ENCODE measurements around the gene GSTA2.
A peak's percentile ranks its signal among the peaks of the same experiment; 100 is the strongest.
"Not testable (repeated sequence)": the region's sequence is repeated elsewhere in the genome, so short reads cannot be mapped to it uniquely, and the experiment has no call there.

The GSTA2 gene

DNA sequence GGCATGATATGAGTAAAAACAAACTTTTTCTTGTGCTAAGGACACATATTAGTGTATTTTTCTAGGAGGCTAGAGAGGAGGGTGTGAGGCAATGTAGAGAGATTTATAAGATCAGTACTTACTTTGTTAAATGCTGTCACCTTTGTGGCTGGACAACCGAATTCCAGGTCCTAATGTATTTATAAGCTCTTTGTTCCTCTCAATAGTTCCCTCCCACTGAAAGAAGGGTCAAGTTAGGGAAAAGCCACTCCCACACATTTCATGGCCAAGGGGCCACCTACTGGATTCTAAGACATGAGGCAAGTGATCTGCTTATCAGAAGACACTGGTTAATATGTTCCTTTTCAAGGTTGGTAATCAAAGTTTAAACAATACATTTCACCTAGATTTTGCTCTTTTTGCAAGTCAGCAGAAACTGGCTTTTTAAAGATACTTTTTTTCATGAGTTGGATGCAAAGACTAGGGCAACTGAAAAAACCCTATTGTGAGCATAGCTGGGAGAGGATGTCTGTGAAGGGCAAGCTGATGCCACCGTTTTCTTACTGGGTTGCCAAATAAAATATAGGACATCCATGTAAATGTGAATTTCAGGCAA, at the start of gene GSTA2:
Gene GSTA2 (minus strand): TSS at position 154 of the 595 bp plus-strand sequence. CDS start 5,528 bp downstream, outside the sequence.
- not testable (repeated sequence) for FAIRE-seq; DNase-seq (ENCODE audit: insufficient read length, low spot score)

DNA sequence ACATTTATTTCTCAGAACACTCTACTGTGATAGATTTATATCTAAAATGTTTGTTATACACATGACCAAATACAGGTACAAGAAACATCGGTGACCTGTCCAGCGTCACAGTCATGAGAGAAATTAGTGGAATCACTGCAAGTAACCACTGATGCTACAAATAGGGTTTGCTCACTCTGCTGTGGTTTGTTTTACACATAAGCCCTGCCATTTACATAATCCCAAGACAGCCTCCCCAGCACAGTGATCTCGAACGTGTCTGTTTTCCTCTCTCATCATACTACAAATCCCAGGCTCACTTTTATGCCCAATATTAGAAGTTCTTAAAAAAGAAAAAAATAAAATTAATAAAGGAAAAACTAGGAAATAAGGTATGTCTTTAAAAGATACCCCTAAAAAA, 46.5 kb upstream of the GSTA2 start:
- DNase-seq (ENCODE audit: insufficient read length, low spot score); FAIRE-seq: not testable (repeated sequence)

DNA sequence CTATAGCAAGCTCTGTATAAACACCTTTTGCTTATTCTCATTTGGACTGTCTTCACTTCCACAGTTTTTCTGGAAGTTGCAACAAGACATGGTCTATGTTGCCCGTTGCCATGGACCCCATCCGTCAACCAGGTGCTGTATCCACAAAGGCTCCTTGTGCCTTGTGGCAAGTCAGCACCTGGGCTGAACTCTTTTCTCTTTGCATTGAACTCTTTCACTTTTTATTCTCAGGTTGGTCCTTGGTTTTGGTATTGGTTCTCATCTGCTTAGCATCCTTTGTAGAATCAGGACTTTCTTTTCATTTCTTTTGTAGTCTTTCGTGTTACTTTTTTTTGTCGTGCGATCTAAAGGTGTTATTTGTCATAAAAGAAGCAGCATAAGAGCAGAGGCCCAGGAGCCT, 45.4 kb upstream of the GSTA2 start:
- DNase-seq (ENCODE audit: insufficient read length, low spot score) (no peak), FAIRE-seq (no peak)

DNA sequence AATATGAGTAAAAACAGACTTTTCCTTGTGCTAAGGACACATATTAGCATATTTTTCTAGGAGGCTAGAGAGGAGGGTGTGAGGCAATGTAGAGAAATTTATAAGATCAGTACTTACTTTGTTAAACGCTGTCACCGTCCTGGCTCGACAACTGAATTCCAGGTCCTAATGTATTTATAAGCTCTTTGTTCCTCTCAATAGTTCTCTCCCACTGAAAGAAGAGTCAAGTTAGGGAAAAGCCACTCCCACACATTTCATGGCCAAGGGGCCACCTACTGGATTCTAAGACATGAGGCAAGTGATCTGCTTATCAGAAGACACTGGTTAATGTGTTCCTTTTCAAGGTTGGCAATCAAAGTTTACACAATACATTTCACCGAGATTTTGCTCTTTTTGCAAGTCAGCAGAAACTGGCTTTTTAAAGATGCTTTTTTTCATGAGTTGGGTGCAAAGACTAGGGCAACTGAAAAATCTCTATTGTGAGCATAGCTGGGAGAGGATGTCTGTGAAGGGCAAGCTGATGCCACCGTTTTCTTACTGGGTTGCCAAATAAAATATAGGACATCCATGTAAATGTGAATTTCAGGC, 40.5 kb upstream of the GSTA2 start, which contains the start of gene GSTA1:
Gene GSTA1 (minus strand): TSS at position 149 of the 588 bp plus-strand sequence. CDS start 4,549 bp downstream, outside the sequence.
- not testable (repeated sequence) for FAIRE-seq; DNase-seq (ENCODE audit: insufficient read length, low spot score)

DNA sequence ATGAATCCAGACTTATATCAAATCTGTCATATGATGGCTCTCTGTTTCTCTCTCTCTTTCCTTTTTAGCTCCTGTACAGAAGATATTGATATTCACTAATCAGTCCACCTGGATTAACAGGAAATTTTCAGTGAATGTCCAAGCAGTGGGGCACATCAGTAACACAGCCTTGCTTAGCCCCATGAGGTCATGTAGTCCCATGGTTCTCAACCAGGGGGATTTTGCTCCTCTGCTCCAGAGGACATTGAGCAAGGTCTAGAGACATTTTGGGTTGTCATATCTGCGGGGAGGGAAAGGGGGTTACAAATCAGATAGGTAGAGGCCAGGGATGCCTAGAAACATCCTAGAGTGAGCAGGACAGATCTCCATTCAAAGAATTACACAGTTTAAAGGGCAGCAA, 39.5 kb upstream of the GSTA2 start:
- no peak for DNase-seq (ENCODE audit: insufficient read length, low spot score)
- no peak for FAIRE-seq

DNA sequence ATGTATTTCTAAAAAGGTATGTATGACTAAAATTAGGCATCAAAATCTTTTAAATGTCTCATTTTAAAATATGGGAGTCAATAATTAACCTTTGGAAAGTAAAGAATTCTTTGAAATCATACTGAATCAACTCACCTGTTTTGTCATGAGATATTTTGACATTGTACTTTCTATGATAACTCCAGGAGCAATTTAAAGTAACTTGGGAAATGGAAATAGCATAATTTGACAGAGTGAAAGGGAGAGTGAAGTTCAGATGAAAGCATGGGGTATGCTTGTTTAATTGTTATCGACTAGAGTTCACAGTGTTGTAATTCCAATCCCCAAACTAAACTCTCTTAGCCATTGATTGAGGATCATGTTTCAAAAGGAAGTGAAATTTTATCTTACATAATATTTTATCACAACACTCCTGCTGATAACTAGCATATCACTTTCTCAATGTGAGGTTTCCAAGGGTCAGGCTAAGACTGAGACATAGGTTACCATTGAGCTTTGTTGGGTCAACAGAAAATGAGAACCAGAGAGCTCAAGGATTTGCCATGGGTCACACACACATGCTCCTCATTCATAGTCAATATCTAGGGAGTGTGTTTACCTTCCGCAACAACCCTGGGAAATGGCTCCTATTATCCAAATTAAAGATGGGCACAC, 38.0 kb upstream of the GSTA2 start:
- no peak for FAIRE-seq
- no peak for DNase-seq (ENCODE audit: insufficient read length, low spot score)

DNA sequence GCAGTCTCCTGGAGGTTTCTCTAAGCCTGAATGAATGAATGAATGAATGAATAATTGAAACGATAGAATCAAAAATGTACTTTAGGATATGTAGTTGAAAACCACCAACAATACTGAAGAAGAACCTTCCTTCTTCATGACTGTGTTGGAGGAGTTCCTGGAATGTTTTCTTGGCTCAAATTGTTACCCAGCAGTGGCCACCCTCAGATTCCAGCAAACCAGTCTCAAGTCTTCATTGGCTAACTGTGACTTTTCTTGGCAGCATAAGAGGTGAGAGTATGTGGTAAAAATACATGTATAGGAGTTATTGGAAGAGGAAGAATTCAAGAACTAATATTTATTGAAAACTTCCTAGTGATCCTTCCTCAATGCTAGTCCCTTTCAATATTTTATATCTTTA, 36.0 kb upstream of the GSTA2 start:
- DNase-seq (ENCODE audit: insufficient read length, low spot score); FAIRE-seq: not testable (repeated sequence)

DNA sequence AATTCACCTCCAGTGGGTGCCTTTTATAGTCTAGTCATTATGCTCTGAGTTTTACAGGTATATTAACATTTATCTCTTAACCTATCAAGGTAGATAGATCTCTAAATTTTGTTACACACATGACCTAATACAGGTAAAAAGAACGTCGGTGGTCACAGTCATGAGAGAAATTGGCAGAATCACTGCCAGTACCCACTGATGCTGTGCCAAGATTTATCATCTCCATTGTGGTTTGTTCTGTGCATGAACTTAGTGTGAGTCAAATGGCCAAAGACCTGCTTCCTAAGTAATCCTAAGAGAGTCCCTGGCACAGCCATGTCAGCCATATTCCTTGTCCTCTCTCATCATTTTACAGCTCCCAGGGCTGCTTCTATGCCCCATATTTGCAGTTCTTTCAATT, 31.1 kb upstream of the GSTA2 start:
- DNase-seq (ENCODE audit: insufficient read length, low spot score); FAIRE-seq: not testable (repeated sequence)

DNA sequence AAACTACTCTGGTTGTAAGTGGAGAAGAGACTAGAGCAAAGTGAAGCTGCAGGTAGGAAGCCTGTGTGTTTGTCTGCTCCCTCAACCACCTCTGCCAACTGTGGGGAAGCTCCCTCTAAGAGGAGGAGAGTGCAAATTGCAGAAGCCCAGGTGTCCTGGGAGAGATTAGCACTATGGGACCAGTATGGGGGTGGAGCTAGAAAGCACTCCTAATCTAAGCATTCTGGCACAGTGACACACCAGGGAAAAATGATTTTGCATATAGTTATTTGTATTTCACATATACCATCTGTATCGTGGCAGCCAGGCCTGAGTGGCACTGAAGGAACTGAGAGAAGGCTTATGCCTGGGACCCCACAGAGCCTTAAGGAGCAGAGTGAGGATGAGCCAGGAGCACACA, 27.6 kb upstream of the GSTA2 start:
- no peak for FAIRE-seq

DNA sequence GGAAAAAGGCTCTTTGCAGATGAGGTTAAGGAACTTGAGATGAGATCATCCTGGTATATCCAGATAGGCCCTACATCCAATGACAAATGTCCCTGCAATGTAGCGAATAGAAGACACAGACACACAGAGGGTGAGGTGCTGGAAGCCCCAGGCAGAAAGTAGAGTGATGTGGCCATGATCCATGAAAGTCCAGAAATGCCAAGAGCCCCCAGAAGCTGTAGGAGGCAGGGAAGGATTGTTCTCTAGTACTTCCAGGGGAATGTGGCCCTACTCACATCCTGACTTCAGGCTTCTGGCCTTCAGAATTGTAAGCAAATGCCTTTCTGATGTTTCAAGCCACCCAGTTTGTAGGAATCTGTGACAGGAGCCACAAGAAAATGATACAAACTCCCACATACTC, 26.4 kb upstream of the GSTA2 start:
- not testable (repeated sequence) for DNase-seq (ENCODE audit: insufficient read length, low spot score); FAIRE-seq

More for the DNA sequence above, 27.6 kb upstream of the GSTA2 start:
- no peak for DNase-seq (ENCODE audit: insufficient read length, low spot score)

DNA sequence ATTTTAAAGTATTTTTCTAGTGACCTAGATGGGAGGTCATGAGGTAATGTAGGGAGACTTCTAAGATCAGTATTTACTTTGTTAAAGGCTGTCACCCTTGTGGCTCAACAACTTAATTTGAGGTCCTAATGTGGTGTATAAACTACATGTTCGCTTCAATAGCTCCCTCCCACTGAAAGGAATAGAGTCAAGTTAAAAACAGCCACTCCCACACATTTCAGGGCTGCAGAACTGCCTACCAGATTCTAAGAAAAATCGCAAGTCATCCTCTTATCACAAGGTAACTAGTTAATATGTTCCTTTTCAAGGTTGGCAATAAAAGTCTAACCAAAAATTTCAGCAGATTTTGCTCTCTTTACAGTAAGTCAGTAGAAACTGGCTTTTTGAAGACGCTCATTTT, 25.2 kb upstream of the GSTA2 start:
- DNase-seq (ENCODE audit: insufficient read length, low spot score) (no peak), FAIRE-seq (no peak)

DNA sequence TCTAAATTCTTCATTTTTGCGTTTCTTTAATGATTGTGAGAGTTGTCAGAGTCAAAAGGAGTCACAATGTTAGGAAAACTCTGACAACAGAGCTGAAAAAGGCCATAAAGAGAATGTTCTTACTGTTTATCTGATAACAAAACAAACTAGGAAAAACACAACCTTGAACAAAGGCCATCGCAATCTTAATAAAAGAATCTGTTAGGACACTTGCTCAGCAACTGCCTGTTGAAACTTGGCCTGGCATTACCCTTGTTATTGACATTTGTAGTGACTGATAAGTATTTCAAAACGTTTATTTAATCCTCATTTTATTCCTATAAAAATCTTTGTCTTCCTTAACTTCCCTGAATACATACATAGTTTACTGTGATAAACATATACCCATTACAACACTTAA, 24.6 kb upstream of the GSTA2 start:
- DNase-seq (ENCODE audit: insufficient read length, low spot score): no peak
- FAIRE-seq: no peak

DNA sequence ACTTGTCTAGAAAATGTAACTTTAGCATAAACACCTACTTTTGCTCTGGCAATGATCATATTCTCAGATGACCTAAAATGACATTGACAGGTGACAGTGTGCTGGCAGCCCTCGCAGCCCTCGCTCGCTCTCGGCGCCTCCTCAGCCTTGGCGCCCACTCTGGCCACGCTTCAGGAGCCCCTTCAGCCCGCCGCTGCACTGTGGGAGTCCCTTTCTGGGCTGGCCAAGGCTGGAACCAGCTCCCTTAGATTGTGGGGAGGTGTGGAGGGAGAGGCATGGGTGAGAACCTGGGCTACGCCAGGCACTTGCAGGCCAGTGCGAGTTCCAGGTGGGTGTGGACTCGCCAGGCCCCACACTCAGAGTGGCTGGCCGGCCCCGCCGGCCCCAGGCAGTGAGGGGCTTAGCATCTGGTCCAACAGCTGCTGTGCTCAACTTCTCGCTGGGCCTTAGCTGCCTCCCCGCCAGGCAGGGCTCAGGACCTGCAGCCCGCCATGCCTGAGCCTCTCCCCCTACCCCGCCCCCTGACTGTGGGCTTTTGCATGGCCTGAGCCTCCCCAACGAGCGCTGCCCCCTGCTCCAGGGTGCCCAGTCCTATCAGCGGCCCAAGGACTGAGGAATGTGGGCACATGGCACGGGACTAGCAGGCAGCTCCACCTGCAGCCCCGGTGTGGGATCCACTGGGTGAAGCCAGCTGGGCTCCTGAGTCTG, 23.1 kb upstream of the GSTA2 start:
- no peak for FAIRE-seq

DNA sequence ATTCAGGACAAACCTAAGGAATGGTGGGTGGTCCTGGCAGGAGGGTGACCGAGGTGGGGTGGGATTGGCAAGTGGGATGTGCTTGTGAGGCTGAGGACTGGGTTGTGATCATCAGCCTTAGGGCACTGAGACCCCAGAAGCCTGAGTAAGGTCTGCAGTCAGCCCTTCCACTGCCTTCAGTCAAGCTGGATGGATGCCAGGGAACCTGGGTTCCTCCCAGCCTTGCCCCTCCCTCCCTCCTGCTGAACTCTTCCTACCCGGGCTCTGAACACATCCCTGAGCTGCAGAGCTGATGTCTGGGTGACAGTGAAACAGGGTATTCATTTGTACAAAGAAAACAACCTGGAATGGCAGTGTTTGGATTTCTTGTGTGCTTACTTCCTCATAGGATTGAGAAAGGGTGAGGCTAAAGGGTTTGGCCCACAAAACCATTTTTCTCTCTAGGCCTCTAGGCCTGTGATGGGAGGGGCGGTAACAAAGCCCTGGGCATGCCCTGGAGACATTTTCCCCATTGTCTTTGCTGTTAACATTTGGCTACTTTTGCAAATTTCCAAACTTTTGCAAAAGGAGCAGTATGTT, 19.5 kb upstream of the GSTA2 start:
- not testable (repeated sequence) for FAIRE-seq; DNase-seq (ENCODE audit: insufficient read length, low spot score)

More for the DNA sequence above, 23.1 kb upstream of the GSTA2 start:
- no peak for DNase-seq (ENCODE audit: insufficient read length, low spot score)

DNA sequence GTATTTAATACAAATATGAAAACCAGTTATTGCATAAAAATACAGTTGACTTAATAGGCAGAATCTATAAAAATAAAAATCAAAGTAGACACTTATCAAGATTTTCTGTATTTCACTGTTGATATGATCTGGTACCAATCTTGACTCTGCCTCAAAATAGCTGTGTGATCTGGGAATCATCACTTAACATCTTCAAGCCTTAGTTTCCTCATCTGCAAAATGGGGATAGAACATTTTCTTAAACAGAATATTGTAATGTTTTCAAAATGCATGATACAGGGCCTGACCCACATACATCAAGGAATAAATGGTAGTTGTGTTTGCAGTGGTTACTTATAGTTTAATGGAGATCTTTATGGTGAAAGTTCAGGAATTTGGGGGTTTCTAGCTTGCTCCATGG, 18.9 kb upstream of the GSTA2 start:
- DNase-seq (ENCODE audit: insufficient read length, low spot score); FAIRE-seq: not testable (repeated sequence)

DNA sequence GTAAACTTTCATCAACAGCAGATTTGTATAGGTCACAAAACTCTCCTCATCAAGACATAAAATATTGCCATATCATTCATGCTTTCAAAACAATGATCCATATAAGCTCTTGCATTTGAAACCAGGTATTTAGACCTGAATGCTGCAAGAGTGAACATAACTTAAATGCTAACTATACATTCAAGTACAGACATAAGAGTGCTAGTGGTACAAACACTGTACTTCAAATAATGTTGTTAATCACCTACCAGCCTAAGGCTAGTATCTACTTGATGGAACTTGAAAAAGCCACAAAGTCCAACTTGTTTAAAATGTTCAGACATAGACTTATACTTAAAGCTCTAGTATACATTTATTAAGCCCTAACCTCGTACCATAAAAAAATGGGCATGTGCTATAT, 16.0 kb upstream of the GSTA2 start:
- FAIRE-seq: no peak
- no peak for DNase-seq (ENCODE audit: insufficient read length, low spot score)

DNA sequence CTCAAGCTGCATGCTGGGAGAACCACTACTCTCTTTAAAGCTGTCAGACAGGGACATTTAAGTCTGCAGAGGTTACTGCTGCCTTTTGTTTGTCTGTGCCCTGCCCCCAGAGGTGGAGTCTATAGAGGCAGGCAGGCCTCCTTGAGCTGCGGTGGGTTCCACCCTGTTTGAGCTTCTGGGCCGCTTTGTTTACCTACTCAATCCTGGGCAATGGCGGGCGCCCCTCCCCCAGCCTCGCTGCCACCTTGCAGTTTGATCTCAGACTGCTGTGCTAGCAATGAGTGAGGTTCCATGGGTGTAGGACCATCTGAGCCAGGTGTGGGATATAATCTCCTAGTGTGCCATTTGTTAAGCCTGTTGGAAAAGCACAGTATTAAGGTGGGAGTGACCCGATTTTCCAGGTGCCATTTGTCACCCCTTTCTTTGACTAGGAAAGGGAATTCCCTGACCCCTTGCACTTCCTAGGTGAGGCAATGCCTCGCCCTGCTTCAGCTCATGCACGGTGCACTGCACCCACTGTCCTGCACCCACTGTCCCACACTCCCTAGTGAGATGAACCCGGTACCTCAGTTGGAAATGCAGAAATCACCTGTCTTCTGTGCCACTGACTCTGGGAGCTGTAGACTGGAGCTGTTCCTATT, 13.6 kb upstream of the GSTA2 start:
- not testable (repeated sequence) for DNase-seq (ENCODE audit: insufficient read length, low spot score); FAIRE-seq

DNA sequence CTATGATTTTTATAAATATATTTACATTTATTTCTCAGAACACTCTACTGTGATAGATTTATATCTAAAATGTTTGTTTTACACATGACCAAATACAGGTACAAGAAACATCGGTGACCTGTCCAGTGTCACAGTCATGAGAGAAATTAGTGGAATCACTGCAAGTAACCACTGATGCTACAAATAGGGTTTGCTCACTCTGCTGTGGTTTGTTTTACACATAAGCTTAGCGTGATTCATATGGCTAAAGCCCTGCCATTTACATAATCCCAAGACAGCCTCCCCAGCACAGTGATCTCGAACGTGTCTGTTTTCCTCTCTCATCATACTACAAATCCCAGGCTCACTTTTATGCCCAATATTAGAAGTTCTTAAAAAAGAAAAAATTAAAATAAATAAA, 6.1 kb upstream of the GSTA2 start:
- FAIRE-seq: peak; percentile 38
- DNase-seq (ENCODE audit: insufficient read length, low spot score): not testable (repeated sequence)

DNA sequence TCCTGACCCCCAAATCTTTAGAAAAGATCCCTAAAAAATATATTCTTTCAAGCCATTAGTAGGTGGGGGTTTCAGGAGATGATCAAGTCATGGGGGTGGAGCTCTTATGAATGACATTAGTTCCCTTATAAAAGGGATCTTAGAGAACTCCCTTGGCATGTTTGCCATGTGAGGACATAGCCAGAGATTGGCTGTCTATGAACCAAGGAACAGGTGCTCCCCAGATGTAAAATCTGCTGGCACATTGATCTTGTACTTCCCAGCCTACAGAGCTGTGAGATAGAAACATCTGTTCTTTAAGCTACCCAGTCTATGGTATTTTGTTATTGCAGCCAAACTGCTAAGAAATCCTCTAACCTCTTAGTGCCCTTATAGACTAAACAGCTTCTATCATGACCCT, 4.4 kb upstream of the GSTA2 start:
- not testable (repeated sequence) for DNase-seq (ENCODE audit: insufficient read length, low spot score); FAIRE-seq

Data from HTR-8/SVneo (cell line).